GM21526 (cell line): ENCODE results near the gene ARHGAP21.
A peak's percentile ranks its signal among the peaks of the same experiment; 100 is the strongest.
"Not testable (repeated sequence)": the region's sequence is repeated elsewhere in the genome, so short reads cannot be mapped to it uniquely, and the experiment has no call there.

Experiments used
- ATAC-seq: cut with Tn5 transposase; IDR thresholded peaks from one replicate; pipeline ENCODE4 v1.9.1; 2021; ENCODE audit warnings: moderate library complexity; ENCODE audit not compliant: unreplicated experiment, low FRiP score

ARHGAP21 gene

GRCh38 chr10:24643679-24644209 lies 79.9 kb downstream of the ARHGAP21 start:
- ATAC-seq: no peak

GRCh38 chr10:24642921-24643678 lies 80.6 kb downstream of the ARHGAP21 start:
- peak; percentile 84 for ATAC-seq

GRCh38 chr10:24639124-24639523 lies 84.6 kb downstream of the ARHGAP21 start:
- no peak for ATAC-seq

- no peak for ATAC-seq
Observed at GRCh38 chr10:24625778-24626177, 97.9 kb downstream of the ARHGAP21 start.

- no peak for ATAC-seq
Observed at GRCh38 chr10:24623383-24623782, 100.3 kb downstream of the ARHGAP21 start.

- no peak for ATAC-seq
Observed at GRCh38 chr10:24622781-24623301, 100.8 kb downstream of the ARHGAP21 start.

- not testable (repeated sequence) for ATAC-seq
Observed at GRCh38 chr10:24621035-24621795, 102.5 kb downstream of the ARHGAP21 start.

- ATAC-seq: not testable (repeated sequence)
Observed at GRCh38 chr10:24619994-24620310, 103.7 kb downstream of the ARHGAP21 start.

- ATAC-seq: not testable (repeated sequence)
Observed at GRCh38 chr10:24619291-24619993, 104.2 kb downstream of the ARHGAP21 start.

GRCh38 chr10:24618401-24618800 lies 105.3 kb downstream of the ARHGAP21 start:
- no peak for ATAC-seq

- ATAC-seq: no peak
Observed at GRCh38 chr10:24617771-24618396, 105.8 kb downstream of the ARHGAP21 start.

- no peak for ATAC-seq
Observed at GRCh38 chr10:24616536-24616935, 107.2 kb downstream of the ARHGAP21 start.

GRCh38 chr10:24606021-24606420 lies 117.7 kb downstream of the ARHGAP21 start:
- ATAC-seq: no peak

- no peak for ATAC-seq
Observed at GRCh38 chr10:24605141-24605540, 118.5 kb downstream of the ARHGAP21 start.

- ATAC-seq: no peak
Observed at GRCh38 chr10:24603333-24603732, 120.4 kb downstream of the ARHGAP21 start.

GRCh38 chr10:24597961-24598360 lies 125.7 kb downstream of the ARHGAP21 start:
- no peak for ATAC-seq

- no peak for ATAC-seq
Observed at GRCh38 chr10:24597426-24597825, 126.3 kb downstream of the ARHGAP21 start.

- no peak for ATAC-seq
Observed at GRCh38 chr10:24596217-24596930, 127.3 kb downstream of the ARHGAP21 start.

GRCh38 chr10:24590697-24591457 lies 132.8 kb downstream of the ARHGAP21 start:
- ATAC-seq: no peak
